Calu3 (cell line): ENCODE data around the gene KCNQ5. TPM values are rescaled to one million over a fixed set of nuclear protein-coding genes. Genes with fewer than 3 reads are reported as not detected.

ENCODE experiments used
- BruUV-seq: library from RNA; stranded (reverse); fragments of 400-500 nt; replicated peaks from 2 replicates; lab custom pipeline; 2021; lab: Mats Ljungman, UMichigan
- CTCF ChIA-PET: fragments of 300-600 bp; sonication (Branson Sonifier 250); formaldehyde crosslinking; loops from one replicate; lab custom pipeline; 2022; ENCODE audit warnings: antibody characterized with exemption; lab: Charles Lee
- DNase-seq: peaks from one replicate; pipeline ENCODE4 v3.0.0; 2022
- H3K27ac Mint-ChIP-seq: one replicate; pipeline ENCODE4 v1.8.0; 2022; ENCODE audit warnings: mixed read lengths; ENCODE audit not compliant: unreplicated experiment
- H3K27me3 Mint-ChIP-seq: one replicate; pipeline ENCODE4 v1.8.0; 2022; ENCODE audit warnings: mixed read lengths; ENCODE audit not compliant: unreplicated experiment
- H3K36me3 Mint-ChIP-seq: one replicate; pipeline ENCODE4 v1.8.0; 2022; ENCODE audit warnings: mild to moderate bottlenecking, moderate library complexity, mixed read lengths; ENCODE audit not compliant: insufficient read depth, unreplicated experiment
- H3K4me1 Mint-ChIP-seq: one replicate; pipeline ENCODE4 v1.8.0; 2022; ENCODE audit warnings: mild to moderate bottlenecking, low read depth, mixed read lengths; ENCODE audit not compliant: unreplicated experiment
- H3K4me3 Mint-ChIP-seq: one replicate; pipeline ENCODE4 v1.8.0; 2022; ENCODE audit warnings: mild to moderate bottlenecking, low read depth, moderate library complexity, mixed read lengths; ENCODE audit not compliant: unreplicated experiment
- H3K9me3 Mint-ChIP-seq: one replicate; pipeline ENCODE4 v1.8.0; 2022; ENCODE audit warnings: low read depth, mixed read lengths; ENCODE audit not compliant: unreplicated experiment
- intact Hi-C: fragments of 100-400 bp; cut with micrococcal nuclease; formaldehyde crosslinking; loops from one replicate; pipeline ENCODE4 v1.10.0; 2022; ENCODE audit not compliant: unreplicated experiment
- total RNA-seq: library from RNA; stranded (reverse); gene quantifications from 2 replicates; pipeline ENCODE4 v1.2.3, GENCODE V29; 2022
- TF ChIP-seq, protein P1 (sequence below): fragments of 200-600 bp; IDR thresholded peaks from one replicate; pipeline ENCODE4 v1.8.0; 2022; ENCODE audit warnings: antibody characterized with exemption; ENCODE audit not compliant: unreplicated experiment

The KCNQ5 gene
- total RNA-seq, 1 experiment from 2014 or later: not detected

- intact Hi-C loops: no loop called here
- BruUV-seq: no TSS peak
- TF ChIP-seq, protein P1, sequence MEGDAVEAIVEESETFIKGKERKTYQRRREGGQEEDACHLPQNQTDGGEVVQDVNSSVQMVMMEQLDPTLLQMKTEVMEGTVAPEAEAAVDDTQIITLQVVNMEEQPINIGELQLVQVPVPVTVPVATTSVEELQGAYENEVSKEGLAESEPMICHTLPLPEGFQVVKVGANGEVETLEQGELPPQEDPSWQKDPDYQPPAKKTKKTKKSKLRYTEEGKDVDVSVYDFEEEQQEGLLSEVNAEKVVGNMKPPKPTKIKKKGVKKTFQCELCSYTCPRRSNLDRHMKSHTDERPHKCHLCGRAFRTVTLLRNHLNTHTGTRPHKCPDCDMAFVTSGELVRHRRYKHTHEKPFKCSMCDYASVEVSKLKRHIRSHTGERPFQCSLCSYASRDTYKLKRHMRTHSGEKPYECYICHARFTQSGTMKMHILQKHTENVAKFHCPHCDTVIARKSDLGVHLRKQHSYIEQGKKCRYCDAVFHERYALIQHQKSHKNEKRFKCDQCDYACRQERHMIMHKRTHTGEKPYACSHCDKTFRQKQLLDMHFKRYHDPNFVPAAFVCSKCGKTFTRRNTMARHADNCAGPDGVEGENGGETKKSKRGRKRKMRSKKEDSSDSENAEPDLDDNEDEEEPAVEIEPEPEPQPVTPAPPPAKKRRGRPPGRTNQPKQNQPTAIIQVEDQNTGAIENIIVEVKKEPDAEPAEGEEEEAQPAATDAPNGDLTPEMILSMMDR: no peak
- DNase-seq: no peak
- no peak overlapping the region for H3K4me3 Mint-ChIP-seq
- no peaks in the 10 kb centered on the region for H3K27me3 Mint-ChIP-seq
- CTCF ChIA-PET: interaction anchor here (0.6 to 0.8 kb wide), 2 partner anchors 9 to 236 kb away, joined by 4 read pairs; no protein-coding TSS in a partner anchor
- H3K36me3 Mint-ChIP-seq: no peaks in the 10 kb centered on the region
- H3K9me3 Mint-ChIP-seq: no peaks in the 10 kb centered on the region
- H3K27ac Mint-ChIP-seq: no peak overlapping the region
- H3K4me1 Mint-ChIP-seq: no peaks in the 10 kb centered on the region
These were observed 18.2 kb downstream of the KCNQ5 start for GRCh38 chr6:72639920-72640614.

DNA sequence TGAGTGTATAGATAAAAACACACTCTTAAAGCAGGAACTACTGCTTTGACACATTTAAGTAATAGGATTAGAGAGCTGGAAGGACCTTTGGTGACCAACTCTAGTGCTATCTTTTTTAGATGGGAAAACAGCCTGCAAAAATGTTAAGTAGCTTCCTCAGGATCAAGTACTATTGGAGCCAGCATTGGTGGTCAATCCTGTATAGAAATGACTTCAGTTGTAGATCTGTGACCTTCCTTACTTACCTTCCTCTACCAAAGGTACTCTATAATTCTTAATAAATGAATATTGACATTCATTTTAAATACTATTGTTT is 18.7 kb downstream of the KCNQ5 start:
- DNase-seq: no peak
- H3K27ac Mint-ChIP-seq: no peak overlapping the region
- TF ChIP-seq, protein P1: no peak
- no peak overlapping the region for H3K4me3 Mint-ChIP-seq
- no TSS peak for BruUV-seq
- H3K4me1 Mint-ChIP-seq: no peaks in the 10 kb centered on the region
- no peaks in the 10 kb centered on the region for H3K27me3 Mint-ChIP-seq
- no peaks in the 10 kb centered on the region for H3K9me3 Mint-ChIP-seq
- no peaks in the 10 kb centered on the region for H3K36me3 Mint-ChIP-seq
- CTCF ChIA-PET: interaction anchor here (0.8 kb wide), 1 partner anchor 9 kb away, joined by 4 read pairs; no protein-coding TSS in a partner anchor
- intact Hi-C loops: no loop called here

- Mint-ChIP-seq H3K36me3 (no peaks in the 10 kb centered on the region), H3K9me3 (peaks cover 4% of the 10 kb centered on the region), H3K27ac (no peak overlapping the region), H3K4me1 (no peaks in the 10 kb centered on the region), H3K27me3 (no peaks in the 10 kb centered on the region), H3K4me3 (no peak overlapping the region)
- TF ChIP-seq, protein P1: no peak
- intact Hi-C loops: no loop called here
- DNase-seq: no peak
- CTCF ChIA-PET: no interaction called here
- BruUV-seq: no TSS peak
These were observed 20.6 kb downstream of the KCNQ5 start for GRCh38 chr6:72642435-72642834.

DNA sequence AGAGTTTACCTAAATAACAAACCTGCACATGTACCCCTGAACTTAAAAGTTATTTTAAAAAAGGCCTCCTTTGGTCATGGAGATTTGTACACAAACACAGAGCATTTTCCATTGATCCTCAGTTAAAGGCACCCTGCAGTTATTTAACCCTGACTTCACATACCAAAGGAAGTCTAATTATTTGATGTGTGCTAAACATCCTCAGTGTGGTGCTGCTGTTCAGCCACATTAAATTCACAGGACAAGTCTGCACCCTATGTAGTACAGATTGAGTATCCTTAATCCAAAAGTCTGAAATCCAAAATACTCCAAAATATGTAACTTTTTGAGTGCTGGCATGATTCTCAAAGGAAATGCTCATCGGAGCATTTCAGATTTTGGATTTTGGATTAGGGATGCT is 21.4 kb downstream of the KCNQ5 start:
- Mint-ChIP-seq H3K4me1 (no peaks in the 10 kb centered on the region), H3K36me3 (no peaks in the 10 kb centered on the region), H3K27me3 (no peaks in the 10 kb centered on the region), H3K9me3 (peaks cover 4% of the 10 kb centered on the region), H3K27ac (no peak overlapping the region), H3K4me3 (no peak overlapping the region)
- no TSS peak for BruUV-seq
- no peak for DNase-seq
- CTCF ChIA-PET: no interaction called here
- TF ChIP-seq, protein P1: no peak
- intact Hi-C loops: no loop called here
